ENCODE results near the gene PRPS1L1.

PRPS1L1 gene

GRCh38 chr7:18049262-18049661 lies 21.6 kb upstream of the PRPS1L1 start:
- no peak for TF ChIP-seq POLR2AphosphoS5 (IDR thresholded peaks at IDR 0.05; ENCODE audit: borderline replicate concordance, low read depth, low read length)
- TF ChIP-seq FOXP2 (optimal IDR thresholded peaks at IDR 0.05; ENCODE audit: control extremely low read depth, extremely low read length, insufficient read depth) = no peak
- no peak for TF ChIP-seq EZH2 (IDR thresholded peaks at IDR 0.05)
- no peaks in the 10 kb centered on the region for H3K36me3 ChIP-seq (ENCODE audit: insufficient read depth, low read length)
- DNase-seq (ENCODE audit: low read depth, low spot score) = no peak
- no peak overlapping the region for H3K4me3 ChIP-seq
- H3K27ac ChIP-seq = no peak overlapping the region
- no peak overlapping the region for H3K9ac ChIP-seq (ENCODE audit: insufficient read length)
- no peaks in the 10 kb centered on the region for H3K9me3 ChIP-seq (ENCODE audit: low read depth, low read length)

GRCh38 chr7:18046601-18047000 lies 19.0 kb upstream of the PRPS1L1 start:
- Histone ChIP-seq H3K9ac (ENCODE audit: insufficient read length) (no peak overlapping the region), H3K27ac (no peak overlapping the region), H3K9me3 (ENCODE audit: low read depth, low read length) (no peaks in the 10 kb centered on the region), H3K4me3 (no peak overlapping the region), H3K36me3 (ENCODE audit: insufficient read depth, low read length) (no peaks in the 10 kb centered on the region)
- DNase-seq (ENCODE audit: low read depth, low spot score) = no peak
- TF ChIP-seq FOXP2 (optimal IDR thresholded peaks at IDR 0.05; ENCODE audit: control extremely low read depth, extremely low read length, insufficient read depth) = no peak
- no peak for TF ChIP-seq EZH2 (IDR thresholded peaks at IDR 0.05)
- TF ChIP-seq POLR2AphosphoS5 (IDR thresholded peaks at IDR 0.05; ENCODE audit: borderline replicate concordance, low read depth, low read length) = no peak

- H3K9me3 ChIP-seq (ENCODE audit: low read depth, low read length) = no peaks in the 10 kb centered on the region
- H3K27ac ChIP-seq = no peak overlapping the region
- no peak overlapping the region for H3K9ac ChIP-seq (ENCODE audit: insufficient read length)
- no peak overlapping the region for H3K4me3 ChIP-seq
- TF ChIP-seq FOXP2 (optimal IDR thresholded peaks at IDR 0.05; ENCODE audit: control extremely low read depth, extremely low read length, insufficient read depth) = no peak
- no peak for TF ChIP-seq EZH2 (IDR thresholded peaks at IDR 0.05)
- no peak for TF ChIP-seq POLR2AphosphoS5 (IDR thresholded peaks at IDR 0.05; ENCODE audit: borderline replicate concordance, low read depth, low read length)
- no peak for DNase-seq (ENCODE audit: low read depth, low spot score)
- no peaks in the 10 kb centered on the region for H3K36me3 ChIP-seq (ENCODE audit: insufficient read depth, low read length)
Observed at GRCh38 chr7:18045171-18045570, 17.5 kb upstream of the PRPS1L1 start.

- no peaks in the 10 kb centered on the region for H3K36me3 ChIP-seq (ENCODE audit: insufficient read depth, low read length)
- H3K9me3 ChIP-seq (ENCODE audit: low read depth, low read length) = no peaks in the 10 kb centered on the region
- TF ChIP-seq EZH2 (IDR thresholded peaks at IDR 0.05) (no peak), FOXP2 (optimal IDR thresholded peaks at IDR 0.05; ENCODE audit: control extremely low read depth, extremely low read length, insufficient read depth) (no peak), POLR2AphosphoS5 (IDR thresholded peaks at IDR 0.05; ENCODE audit: borderline replicate concordance, low read depth, low read length) (no peak)
- DNase-seq (ENCODE audit: low read depth, low spot score) = no peak
- no peak overlapping the region for H3K27ac ChIP-seq
- H3K4me3 ChIP-seq = no peak overlapping the region
- no peak overlapping the region for H3K9ac ChIP-seq (ENCODE audit: insufficient read length)
Observed at GRCh38 chr7:18041191-18041590, 13.5 kb upstream of the PRPS1L1 start.

- TF ChIP-seq POLR2AphosphoS5 (IDR thresholded peaks at IDR 0.05; ENCODE audit: borderline replicate concordance, low read depth, low read length) (no peak), EZH2 (IDR thresholded peaks at IDR 0.05) (no peak), FOXP2 (optimal IDR thresholded peaks at IDR 0.05; ENCODE audit: control extremely low read depth, extremely low read length, insufficient read depth) (no peak)
- Histone ChIP-seq H3K4me3 (no peak overlapping the region), H3K9me3 (ENCODE audit: low read depth, low read length) (no peaks in the 10 kb centered on the region), H3K9ac (ENCODE audit: insufficient read length) (no peak overlapping the region), H3K36me3 (ENCODE audit: insufficient read depth, low read length) (no peaks in the 10 kb centered on the region), H3K27ac (no peak overlapping the region)
- DNase-seq (ENCODE audit: low read depth, low spot score) = no peak
Observed at GRCh38 chr7:18040196-18040595, 12.6 kb upstream of the PRPS1L1 start.

GRCh38 chr7:18038382-18038781 lies 10.7 kb upstream of the PRPS1L1 start:
- H3K36me3 ChIP-seq (ENCODE audit: insufficient read depth, low read length) = no peaks in the 10 kb centered on the region
- no peak for TF ChIP-seq EZH2 (IDR thresholded peaks at IDR 0.05)
- TF ChIP-seq POLR2AphosphoS5 (IDR thresholded peaks at IDR 0.05; ENCODE audit: borderline replicate concordance, low read depth, low read length) = no peak
- no peak for TF ChIP-seq FOXP2 (optimal IDR thresholded peaks at IDR 0.05; ENCODE audit: control extremely low read depth, extremely low read length, insufficient read depth)
- DNase-seq (ENCODE audit: low read depth, low spot score) = no peak
- H3K9me3 ChIP-seq (ENCODE audit: low read depth, low read length) = no peaks in the 10 kb centered on the region
- no peak overlapping the region for H3K4me3 ChIP-seq
- H3K9ac ChIP-seq (ENCODE audit: insufficient read length) = no peak overlapping the region
- no peak overlapping the region for H3K27ac ChIP-seq

GRCh38 chr7:18037609-18038008 lies 10.0 kb upstream of the PRPS1L1 start:
- H3K36me3 ChIP-seq (ENCODE audit: insufficient read depth, low read length) = no peaks in the 10 kb centered on the region
- TF ChIP-seq FOXP2 (optimal IDR thresholded peaks at IDR 0.05; ENCODE audit: control extremely low read depth, extremely low read length, insufficient read depth) (no peak), POLR2AphosphoS5 (IDR thresholded peaks at IDR 0.05; ENCODE audit: borderline replicate concordance, low read depth, low read length) (no peak), EZH2 (IDR thresholded peaks at IDR 0.05) (no peak)
- DNase-seq (ENCODE audit: low read depth, low spot score) = no peak
- H3K9ac ChIP-seq (ENCODE audit: insufficient read length) = no peak overlapping the region
- H3K9me3 ChIP-seq (ENCODE audit: low read depth, low read length) = no peaks in the 10 kb centered on the region
- H3K4me3 ChIP-seq = no peak overlapping the region
- H3K27ac ChIP-seq = no peak overlapping the region

GRCh38 chr7:18036783-18037182 lies 9.1 kb upstream of the PRPS1L1 start:
- H3K9me3 ChIP-seq (ENCODE audit: low read depth, low read length) = no peaks in the 10 kb centered on the region
- no peak overlapping the region for H3K9ac ChIP-seq (ENCODE audit: insufficient read length)
- H3K27ac ChIP-seq = no peak overlapping the region
- H3K4me3 ChIP-seq = no peak overlapping the region
- TF ChIP-seq EZH2 (IDR thresholded peaks at IDR 0.05) (no peak), POLR2AphosphoS5 (IDR thresholded peaks at IDR 0.05; ENCODE audit: borderline replicate concordance, low read depth, low read length) (no peak)
- H3K36me3 ChIP-seq (ENCODE audit: insufficient read depth, low read length) = no peaks in the 10 kb centered on the region
- DNase-seq (ENCODE audit: low read depth, low spot score) = no peak

GRCh38 chr7:18030758-18031157 lies 3.1 kb upstream of the PRPS1L1 start:
- DNase-seq (ENCODE audit: low read depth, low spot score) = no peak
- TF ChIP-seq POLR2AphosphoS5 (IDR thresholded peaks at IDR 0.05; ENCODE audit: borderline replicate concordance, low read depth, low read length) (no peak), EZH2 (IDR thresholded peaks at IDR 0.05) (no peak), FOXP2 (optimal IDR thresholded peaks at IDR 0.05; ENCODE audit: control extremely low read depth, extremely low read length, insufficient read depth) (no peak)

More at GRCh38 chr7:18030758-18031157, 3.1 kb upstream of the PRPS1L1 start:
- no peaks in the 10 kb centered on the region for H3K9me3 ChIP-seq (ENCODE audit: low read depth, low read length)
- H3K36me3 ChIP-seq (ENCODE audit: insufficient read depth, low read length) = no peaks in the 10 kb centered on the region
- no peak overlapping the region for H3K4me3 ChIP-seq
- H3K27ac ChIP-seq = no peak overlapping the region
- H3K9ac ChIP-seq (ENCODE audit: insufficient read length) = no peak overlapping the region

All from SK-N-MC (cell line).